ENCODE measurements around the gene KRTAP5-2.
"Not testable (repeated sequence)": the region's sequence is repeated elsewhere in the genome, so short reads cannot be mapped to it uniquely, and the experiment has no call there.

KRTAP5-2 gene, protein sequence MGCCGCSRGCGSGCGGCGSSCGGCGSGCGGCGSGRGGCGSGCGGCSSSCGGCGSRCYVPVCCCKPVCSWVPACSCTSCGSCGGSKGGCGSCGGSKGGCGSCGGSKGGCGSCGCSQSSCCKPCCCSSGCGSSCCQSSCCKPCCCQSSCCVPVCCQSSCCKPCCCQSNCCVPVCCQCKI

DNA sequence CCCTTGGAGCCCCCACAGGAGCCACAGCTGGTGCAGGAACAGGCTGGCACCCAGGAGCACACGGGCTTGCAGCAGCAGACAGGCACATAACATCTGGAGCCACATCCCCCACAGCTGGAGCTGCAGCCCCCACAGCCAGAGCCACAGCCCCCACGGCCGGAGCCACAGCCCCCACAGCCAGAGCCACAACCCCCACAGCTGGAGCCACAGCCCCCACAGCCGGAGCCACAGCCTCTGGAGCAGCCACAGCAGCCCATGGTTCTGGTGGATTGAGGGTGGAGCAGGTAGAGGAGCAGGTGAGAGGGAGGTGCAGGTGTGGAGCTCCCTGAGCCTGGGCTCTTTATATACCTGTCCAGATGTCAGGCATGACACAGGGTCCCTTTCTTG lies at the start of gene KRTAP5-2:
TSS of gene KRTAP5-2 (minus strand) at position 301 of the 387 bp plus-strand sequence. CDS start at position 257, 44 bp downstream.
- no peak for DNase-seq (ENCODE audit: low spot score)

DNA sequence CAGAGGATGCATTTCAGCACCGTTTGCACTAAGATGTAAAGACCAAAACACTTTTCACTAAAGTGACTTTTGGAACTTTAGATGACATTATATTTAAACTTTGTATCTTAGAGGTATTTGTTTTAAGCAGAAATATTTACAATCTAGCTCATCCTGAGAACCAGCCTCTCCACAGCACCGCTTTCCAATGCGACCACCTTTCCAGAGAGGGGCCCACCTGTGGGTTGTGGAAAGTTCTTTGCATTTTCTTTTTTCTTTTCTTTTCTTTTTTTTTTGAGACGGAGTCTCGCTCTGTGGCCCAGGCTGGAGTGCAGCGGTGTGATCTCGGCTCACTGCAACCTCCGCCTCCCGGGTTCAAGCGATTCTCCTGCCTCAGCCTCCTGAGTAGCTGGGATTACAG lies 48.4 kb upstream of the KRTAP5-2 start:
- not testable (repeated sequence) for DNase-seq (ENCODE audit: low spot score)

DNA sequence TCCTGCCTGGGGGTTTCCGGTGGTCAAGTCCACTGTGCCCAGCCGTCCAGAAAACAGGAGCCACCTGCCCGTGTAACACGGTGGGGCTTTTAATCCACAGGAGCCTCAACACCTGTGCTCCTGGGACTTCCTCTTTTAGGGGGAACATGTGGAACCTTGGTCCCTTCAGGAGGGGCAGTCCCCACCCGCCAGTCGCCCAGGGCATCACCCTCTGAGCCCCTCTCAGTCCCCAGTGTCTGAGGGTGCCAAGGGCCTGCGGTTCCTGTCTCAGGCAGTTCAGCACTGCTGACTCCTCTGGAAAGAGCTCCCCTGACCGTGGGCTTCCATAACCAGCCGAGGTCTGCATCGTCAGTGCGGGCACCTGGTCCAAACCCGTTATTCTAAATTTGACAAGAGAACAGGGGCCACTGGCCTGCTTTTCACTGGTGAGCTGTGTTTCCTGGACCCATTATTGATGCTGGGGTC lies 47.3 kb upstream of the KRTAP5-2 start:
- no peak for DNase-seq (ENCODE audit: low spot score)

DNA sequence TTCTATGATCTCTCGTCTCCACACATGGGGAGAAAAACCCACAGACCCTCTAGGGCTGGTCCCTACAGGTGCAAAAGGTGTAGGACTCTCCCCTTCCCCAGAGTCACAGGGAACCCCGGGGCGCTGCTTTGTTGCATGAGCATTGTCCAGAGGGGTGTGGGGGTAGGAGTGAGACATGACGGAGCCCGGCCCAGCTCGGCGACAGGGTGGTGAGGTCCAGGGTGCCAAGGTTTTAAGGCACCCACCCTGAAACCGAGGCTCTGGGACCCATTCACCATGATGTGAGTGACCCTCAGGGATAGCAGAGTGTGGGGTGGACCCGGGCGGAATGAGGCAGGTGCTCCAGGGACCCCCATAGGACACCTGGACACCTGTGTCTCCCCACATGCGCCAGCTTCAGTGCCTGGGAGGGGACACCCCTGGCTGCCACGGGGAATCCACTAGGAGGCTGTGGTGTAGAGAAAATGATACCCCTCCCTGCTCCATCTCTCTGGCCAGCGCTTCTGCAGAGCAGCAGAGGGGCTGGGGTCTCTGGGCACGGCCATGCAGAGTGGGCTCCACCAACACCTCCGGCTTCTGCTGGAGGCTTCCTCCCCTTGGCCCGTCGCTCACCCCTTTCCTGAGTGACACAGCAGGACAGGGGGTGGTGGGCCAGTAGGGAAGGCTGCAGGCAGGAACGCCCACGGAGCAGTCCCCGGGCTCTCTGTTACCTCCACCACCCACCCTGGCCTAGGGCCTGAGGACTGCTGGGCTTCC lies 46.7 kb upstream of the KRTAP5-2 start:
- DNase-seq (ENCODE audit: low spot score), result no peak

GRCh38 chr11:1643146-1643690 lies 45.1 kb upstream of the KRTAP5-2 start:
- no peak for DNase-seq (ENCODE audit: low spot score)

DNA sequence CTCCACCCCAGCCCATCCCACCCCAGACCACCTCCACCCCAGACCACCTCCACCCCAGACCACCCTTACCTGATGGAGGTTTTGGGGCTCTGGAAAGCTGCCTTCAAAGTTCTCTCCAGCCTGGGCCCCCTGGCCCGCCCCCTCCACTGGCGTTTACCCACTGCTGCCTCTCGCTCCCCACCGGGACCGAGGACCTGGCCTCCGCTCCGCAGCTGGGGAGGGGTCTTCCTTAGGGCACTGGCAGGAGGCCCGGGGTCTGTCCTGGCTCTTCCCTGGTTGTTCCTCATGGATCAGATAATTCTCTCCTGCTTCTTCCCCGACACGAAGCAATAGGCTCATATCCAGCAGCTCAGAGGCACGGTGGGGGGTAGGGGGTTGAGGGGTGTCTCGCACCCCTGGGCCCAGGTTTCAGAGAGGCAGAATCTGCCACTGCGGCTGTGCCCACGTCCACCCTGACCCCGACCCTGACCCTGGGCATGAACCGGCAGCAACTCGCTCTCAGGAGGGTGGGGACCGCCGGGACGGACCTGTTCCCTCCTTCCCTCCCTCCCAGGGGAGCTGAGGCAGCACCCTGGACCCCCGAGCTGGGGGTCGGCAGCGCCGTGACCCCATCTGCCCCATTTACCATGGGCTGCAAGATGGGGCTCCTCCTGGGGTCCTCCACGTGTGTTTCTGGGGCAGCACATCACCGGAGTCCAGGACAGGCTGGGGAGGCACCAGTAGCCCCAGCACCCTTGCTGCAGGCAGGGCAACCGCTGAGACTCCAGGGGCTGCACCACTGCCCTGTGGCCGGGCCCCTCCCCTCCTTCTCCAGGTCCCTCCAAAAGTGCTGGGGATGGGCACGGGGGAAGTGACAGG lies 44.4 kb upstream of the KRTAP5-2 start:
- DNase-seq (ENCODE audit: low spot score), result no peak

DNA sequence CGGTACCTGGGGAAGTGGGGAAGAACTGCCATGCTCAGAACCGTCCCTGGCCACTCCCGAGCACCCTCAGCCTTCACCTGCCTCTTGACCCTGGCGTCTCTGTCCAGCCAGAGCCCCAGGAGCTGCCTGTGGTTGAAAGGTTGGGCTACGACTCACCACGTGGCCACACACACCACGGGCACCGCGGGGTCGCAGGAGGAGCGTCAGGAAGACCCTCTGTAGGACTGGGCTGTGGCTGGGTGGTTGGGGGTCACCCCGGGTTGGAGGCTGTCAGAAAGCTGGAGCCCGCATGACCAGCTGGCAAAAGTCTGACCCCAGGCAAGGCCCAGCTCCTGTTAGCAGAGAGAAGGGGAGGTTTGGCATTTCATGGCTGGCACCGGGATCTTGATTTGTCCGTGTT lies 43.0 kb upstream of the KRTAP5-2 start:
- DNase-seq (ENCODE audit: low spot score), result no peak

DNA sequence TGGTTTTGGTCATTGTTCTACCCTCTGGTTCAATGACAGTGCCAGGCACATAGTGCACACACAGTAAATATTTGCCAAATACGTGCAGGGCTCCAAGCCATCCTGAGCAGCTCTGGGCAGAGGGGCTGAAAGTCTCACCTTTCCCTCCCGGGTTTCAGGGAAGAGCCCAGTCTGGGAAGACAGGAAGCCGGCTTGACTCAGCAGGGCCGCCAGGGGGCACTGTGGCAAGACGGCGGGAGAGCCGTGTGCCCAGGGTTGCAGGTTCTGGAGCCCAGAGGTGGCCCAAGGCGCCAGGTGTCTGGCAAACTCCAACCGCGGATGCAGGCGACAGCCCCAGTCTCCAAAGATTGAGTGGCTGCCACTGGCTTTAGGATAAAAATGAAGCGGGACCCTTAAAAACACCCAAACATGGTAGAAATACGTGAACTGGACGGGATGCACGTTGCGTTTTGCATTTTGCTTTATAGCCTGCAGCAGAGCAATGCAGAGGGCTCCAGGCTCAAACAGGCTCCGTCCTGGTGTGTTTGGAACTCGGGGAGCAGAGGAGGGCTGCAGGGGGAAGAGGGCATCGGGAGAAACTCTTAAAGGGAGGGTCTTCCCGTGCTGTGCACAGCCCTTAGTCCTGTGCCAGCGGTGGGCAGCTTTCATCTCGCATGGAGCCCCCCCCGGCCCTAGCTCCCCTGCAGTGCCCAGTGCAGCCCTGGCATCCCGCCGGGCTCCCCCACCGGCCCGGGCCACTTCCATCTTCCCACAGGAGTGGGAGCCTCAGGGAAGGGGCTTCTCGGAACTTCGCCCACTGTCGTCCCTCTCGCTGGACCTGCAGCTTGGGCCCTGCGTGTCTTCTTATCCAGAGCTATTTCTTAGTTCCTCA lies 42.2 kb upstream of the KRTAP5-2 start:
- DNase-seq (ENCODE audit: low spot score), result peak; percentile 22

DNA sequence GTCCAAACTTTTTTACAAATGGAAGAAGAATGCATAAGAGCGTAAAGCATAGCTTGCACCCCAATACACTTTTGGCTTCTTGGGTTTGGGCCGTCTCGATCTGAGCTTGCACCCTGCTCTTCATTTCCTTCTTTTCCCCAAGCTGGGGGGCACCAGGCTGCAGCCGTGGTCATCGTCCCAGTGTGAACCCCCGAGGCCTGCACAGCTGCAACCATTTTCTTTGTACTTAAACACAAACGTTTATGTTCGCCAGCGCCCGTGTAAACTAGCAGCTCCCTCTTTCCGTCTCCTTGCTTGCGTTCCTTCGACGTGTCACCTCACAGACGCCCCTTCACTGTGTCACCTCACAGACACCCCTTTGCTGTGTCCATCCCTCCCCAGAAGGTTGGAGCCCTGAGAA lies 41.6 kb upstream of the KRTAP5-2 start:
- DNase-seq (ENCODE audit: low spot score), result no peak

DNA sequence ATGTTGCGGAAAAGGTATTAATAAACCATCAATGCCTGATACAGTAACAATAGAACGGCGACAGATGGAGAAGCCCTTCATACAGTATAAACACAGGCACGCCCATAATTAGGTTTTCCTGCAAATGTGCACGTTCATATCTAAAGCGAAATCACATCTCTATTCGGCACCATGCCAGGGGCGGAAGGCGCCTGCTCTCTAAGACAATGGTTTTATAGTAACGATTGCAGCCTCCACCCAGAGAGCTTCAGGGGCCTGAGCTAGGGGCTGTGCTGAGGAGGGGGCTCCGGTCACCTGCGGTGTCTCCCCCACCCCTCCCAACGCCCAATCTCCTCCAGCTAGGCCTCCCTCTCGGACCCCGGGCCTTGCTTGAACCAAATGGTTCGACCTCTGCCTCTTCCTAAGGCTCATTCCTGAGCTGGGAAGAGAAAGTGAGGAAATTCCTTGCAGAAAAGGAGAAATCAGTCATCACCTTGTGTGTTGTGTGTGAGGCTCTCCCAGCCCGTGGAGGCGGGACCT lies 41.1 kb upstream of the KRTAP5-2 start:
- DNase-seq (ENCODE audit: low spot score), result peak; percentile 70

- no peak for DNase-seq (ENCODE audit: low spot score)
Observed at GRCh38 chr11:1638344-1638743, 40.2 kb upstream of the KRTAP5-2 start.

DNA sequence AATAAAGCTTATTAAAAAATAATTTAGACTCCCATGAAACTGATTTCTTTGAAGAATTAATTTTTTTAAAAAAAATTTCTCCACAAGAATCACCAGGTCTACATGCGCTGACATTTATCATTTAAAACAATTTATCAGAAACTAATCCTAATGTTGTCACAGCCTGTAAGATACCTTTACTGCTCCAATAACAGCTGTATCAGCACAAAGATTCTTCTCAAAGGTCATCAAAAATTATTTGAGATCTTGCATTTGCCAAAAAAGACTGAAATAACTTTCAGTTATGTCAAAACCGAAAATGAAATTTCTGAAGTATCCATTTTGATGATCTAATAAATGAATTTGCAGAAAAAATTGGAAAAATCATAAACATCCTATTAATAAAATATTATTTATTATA lies 39.5 kb upstream of the KRTAP5-2 start:
- no peak for DNase-seq (ENCODE audit: low spot score)

DNA sequence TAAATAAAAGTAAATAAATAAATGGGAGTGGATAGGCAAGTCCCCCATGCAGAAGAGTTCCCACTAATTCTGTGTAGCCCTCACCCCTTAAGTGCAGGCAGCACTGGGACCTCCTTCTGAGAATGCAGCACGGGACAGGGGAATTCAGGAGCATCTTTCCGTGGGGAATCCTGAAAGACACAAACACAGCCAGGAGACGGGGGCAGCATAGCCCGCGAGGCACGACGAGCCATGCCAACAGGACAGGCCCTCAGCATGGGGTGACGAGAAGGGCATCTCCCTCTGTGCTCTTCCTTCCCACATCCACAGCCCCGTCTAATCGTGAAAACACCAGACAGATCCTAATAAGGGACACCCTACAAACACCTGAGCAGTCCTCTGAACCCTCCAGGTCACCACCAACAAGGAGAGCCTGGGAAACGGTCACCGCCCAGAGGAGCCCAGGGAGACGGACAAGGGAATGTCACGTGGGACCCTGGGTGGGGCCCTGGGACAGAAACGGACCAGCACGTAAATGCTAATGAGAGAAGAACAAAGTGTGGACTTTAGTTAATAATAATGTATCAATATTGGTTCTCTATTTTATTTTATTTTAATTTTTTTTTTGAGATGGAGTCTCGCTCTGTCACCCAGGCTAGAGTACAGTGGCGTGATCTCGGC lies 38.3 kb upstream of the KRTAP5-2 start:
- DNase-seq (ENCODE audit: low spot score), result no peak

DNA sequence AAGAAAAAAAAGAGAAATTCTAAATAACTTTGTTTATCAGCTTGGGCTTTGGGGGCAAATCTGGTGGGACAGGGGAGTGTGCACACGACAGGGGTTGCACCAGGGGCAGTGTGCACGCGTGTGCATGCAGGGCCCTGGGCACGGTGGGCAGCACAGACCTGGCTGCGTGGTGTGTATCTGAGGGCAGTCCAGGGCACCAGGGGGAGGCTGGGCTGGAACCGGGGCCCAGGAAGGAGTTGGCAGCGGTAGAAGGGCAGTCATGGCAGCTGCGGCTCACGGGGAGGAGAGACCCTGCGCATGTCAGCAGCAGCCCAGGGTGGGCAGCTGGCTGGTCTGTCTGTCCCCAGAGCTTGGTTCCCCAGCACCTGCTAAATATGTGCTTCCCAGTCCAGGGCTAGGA lies 35.8 kb upstream of the KRTAP5-2 start:
- DNase-seq (ENCODE audit: low spot score), result no peak

DNA sequence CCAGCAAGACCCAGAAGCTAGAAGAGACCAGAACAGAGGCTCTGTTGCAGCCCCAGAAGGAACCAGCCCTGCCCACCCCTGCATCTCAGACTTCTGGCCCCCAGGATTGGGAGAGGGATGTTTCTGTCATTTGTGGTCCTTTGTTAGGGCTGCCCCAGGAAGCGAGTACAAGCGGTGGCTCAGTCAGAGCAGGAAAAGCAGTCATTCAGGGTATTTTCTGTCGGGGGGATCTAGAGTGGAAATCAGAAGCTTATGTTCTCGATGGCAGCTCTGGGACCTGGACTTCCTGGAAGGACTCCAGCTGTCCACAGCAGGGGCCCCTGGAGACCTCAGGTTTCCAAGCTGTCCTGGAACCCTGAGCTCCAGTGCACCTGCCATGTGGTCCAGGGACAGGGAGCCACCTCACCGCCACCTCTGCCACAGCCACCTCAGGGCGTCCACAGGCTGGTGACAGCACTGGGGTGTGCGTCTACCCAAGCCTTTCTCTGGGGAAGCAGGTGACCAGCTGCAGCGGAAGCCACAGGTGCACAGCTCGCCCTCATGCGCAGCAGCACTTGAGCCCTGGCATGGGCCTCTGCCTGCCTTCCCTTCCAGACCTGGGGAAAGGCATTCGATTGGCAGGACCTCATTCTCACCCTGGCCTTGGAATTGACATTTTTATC lies 34.1 kb upstream of the KRTAP5-2 start:
- peak; percentile 33 for DNase-seq (ENCODE audit: low spot score)

DNA sequence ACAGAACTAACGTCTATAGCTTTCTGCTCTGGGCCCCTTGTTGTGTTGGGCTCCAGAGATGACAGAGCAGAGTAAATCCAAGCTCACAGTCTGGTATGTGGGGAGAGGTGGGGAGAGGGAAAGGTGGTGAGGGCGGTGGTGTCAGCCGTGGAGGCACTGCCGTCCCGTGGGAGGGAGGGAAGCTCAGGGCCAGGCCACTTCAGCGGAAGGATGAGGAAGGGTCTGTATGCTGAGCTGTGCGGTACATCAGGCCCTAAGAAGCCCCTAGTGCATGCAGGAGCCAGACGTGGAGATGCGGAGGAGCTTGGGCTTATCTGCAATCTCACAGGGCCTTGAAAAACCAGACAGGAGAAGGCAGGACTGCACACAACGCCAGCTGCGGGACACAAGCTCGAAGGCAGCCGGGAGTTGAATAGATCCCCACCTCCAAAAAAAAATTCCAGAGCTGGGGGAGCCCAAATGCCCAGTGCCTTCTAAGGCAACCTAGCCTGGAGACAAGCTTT lies 33.0 kb upstream of the KRTAP5-2 start:
- no peak for DNase-seq (ENCODE audit: low spot score)

- DNase-seq (ENCODE audit: low spot score), result no peak
Observed at GRCh38 chr11:1630271-1630670, 32.2 kb upstream of the KRTAP5-2 start.

- no peak for DNase-seq (ENCODE audit: low spot score)
Observed at GRCh38 chr11:1629326-1630185, 31.5 kb upstream of the KRTAP5-2 start, which contains the start of gene KRTAP5-5. Gene KRTAP5-5 (plus strand): TSS chr11:1629775. CDS start chr11:1629841, 66 bp downstream.

Measured in kidney capillary endothelial cell (primary cell).